Keratinocyte (primary cell): Measurements from ENCODE around the gene LGALS7.
"Not testable (repeated sequence)": the region's sequence is repeated elsewhere in the genome, so short reads cannot be mapped to it uniquely, and the experiment has no call there.

Experiments used
- EZH2 ChIP-seq: IDR thresholded peaks from one replicate; pipeline ENCODE4 v1.6.1; 2012; ENCODE audit warnings: inconsistent platforms, mild to moderate bottlenecking, low read length, moderate library complexity
- TF ChIP-seq, protein P1 (sequence below), 3 experiments: IDR thresholded peaks in 1 of 3; conservative IDR thresholded peaks in 1 of 3; optimal IDR thresholded peaks in 1 of 3; 2 replicates in 2 of 3; 3 replicates in 1 of 3; pipeline versions ENCODE3 to v1.5.1; 2011; ENCODE audit warnings: low read length in 3 of 3, mild to moderate bottlenecking in 3 of 3, moderate library complexity in 2 of 3, control low read depth in 1 of 3, inconsistent platforms in 1 of 3; ENCODE audit not compliant: insufficient read depth in 2 of 3; ENCODE audit errors: extremely low read depth in 1 of 3

DNA sequence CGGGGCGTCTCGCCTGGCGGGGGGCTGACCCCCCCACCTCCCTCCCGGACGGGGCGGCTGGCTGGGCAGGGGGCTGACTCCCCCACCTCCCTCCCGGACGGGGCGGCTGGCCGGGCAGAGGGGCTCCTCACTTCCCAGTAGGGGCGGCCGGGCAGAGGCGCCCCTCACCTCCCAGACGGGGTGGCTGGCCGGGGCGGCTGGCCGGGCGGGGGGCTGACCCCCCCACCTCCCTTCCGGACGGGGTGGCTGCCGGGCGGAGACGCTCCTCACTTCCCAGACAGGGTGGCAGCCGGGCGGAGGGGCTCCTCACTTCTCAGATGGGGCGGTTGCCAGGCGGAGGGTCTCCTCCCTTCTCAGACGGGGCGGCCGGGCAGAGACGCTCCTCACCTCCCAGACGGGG, 24.5 kb upstream of the LGALS7 start:
- TF ChIP-seq, protein P1, sequence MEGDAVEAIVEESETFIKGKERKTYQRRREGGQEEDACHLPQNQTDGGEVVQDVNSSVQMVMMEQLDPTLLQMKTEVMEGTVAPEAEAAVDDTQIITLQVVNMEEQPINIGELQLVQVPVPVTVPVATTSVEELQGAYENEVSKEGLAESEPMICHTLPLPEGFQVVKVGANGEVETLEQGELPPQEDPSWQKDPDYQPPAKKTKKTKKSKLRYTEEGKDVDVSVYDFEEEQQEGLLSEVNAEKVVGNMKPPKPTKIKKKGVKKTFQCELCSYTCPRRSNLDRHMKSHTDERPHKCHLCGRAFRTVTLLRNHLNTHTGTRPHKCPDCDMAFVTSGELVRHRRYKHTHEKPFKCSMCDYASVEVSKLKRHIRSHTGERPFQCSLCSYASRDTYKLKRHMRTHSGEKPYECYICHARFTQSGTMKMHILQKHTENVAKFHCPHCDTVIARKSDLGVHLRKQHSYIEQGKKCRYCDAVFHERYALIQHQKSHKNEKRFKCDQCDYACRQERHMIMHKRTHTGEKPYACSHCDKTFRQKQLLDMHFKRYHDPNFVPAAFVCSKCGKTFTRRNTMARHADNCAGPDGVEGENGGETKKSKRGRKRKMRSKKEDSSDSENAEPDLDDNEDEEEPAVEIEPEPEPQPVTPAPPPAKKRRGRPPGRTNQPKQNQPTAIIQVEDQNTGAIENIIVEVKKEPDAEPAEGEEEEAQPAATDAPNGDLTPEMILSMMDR (optimal IDR thresholded peaks at IDR 0.05 in 1 of 3, IDR thresholded peaks at IDR 0.05 in 1 of 3, conservative IDR thresholded peaks at IDR 0.05 in 1 of 3; ENCODE audit: extremely low read depth in 1 of 3, insufficient read depth in 2 of 3, low read length in 3 of 3) = not testable (repeated sequence)
- TF ChIP-seq EZH2 = not testable (repeated sequence)
